HEK293T (cell line): ENCODE data around the gene RGCC.
A peak's percentile ranks its signal among the peaks of the same experiment; 100 is the strongest.

ENCODE experiments used
- ARNT ChIP-seq: fragments of 450-650 bp; IDR thresholded peaks from 2 replicates; pipeline ENCODE4 v1.6.1; 2017; ENCODE audit warnings: mild to moderate bottlenecking
- BHLHE40 ChIP-seq: fragments of 450-650 bp; IDR thresholded peaks from 2 replicates; pipeline ENCODE4 v1.6.1; 2016; ENCODE audit warnings: mild to moderate bottlenecking, moderate library complexity, borderline replicate concordance
- ELF4 ChIP-seq: fragments of 450-650 bp; IDR thresholded peaks from 2 replicates; pipeline ENCODE4 v1.6.1; 2017; ENCODE audit warnings: antibody characterized with exemption
- FOXA1 ChIP-seq: fragments of 450-650 bp; IDR thresholded peaks from 2 replicates; pipeline ENCODE4 v1.6.1; 2016; ENCODE audit warnings: mild to moderate bottlenecking
- FOXM1 ChIP-seq: fragments of 450-650 bp; IDR thresholded peaks from 2 replicates; pipeline ENCODE4 v1.6.1; 2017; ENCODE audit warnings: mild to moderate bottlenecking, borderline replicate concordance
- HDGF ChIP-seq: fragments of 450-650 bp; IDR thresholded peaks from 2 replicates; pipeline ENCODE4 v1.6.1; 2017; ENCODE audit warnings: antibody characterized with exemption, borderline replicate concordance
- L3MBTL2 ChIP-seq: fragments of 450-650 bp; conservative IDR thresholded peaks from 2 replicates; pipeline ENCODE4 v1.6.1; 2016; ENCODE audit warnings: mild to moderate bottlenecking
- LEF1 ChIP-seq: fragments of 450-650 bp; IDR thresholded peaks from 2 replicates; pipeline ENCODE4 v1.6.1; 2017; ENCODE audit warnings: mild to moderate bottlenecking, borderline replicate concordance
- NFRKB ChIP-seq: fragments of 450-650 bp; IDR thresholded peaks from 2 replicates; pipeline ENCODE4 v1.6.1; 2016; ENCODE audit warnings: mild to moderate bottlenecking, moderate library complexity
- SP1 ChIP-seq: fragments of 450-650 bp; IDR thresholded peaks from 2 replicates; pipeline ENCODE4 v1.6.1; 2017
- SUZ12 ChIP-seq: fragments of 450-650 bp; IDR thresholded peaks from 2 replicates; pipeline ENCODE4 v1.6.1; 2016; ENCODE audit warnings: mild to moderate bottlenecking
- TARDBP ChIP-seq: fragments of 450-650 bp; IDR thresholded peaks from 2 replicates; pipeline ENCODE4 v1.6.1; 2016
- ZNF384 ChIP-seq: fragments of 450-650 bp; IDR thresholded peaks from 2 replicates; pipeline ENCODE4 v1.6.1; 2016
- TF ChIP-seq, protein P1 (sequence below): fragments of 450-650 bp; IDR thresholded peaks from 2 replicates; pipeline ENCODE4 v1.6.1; 2016

DNA sequence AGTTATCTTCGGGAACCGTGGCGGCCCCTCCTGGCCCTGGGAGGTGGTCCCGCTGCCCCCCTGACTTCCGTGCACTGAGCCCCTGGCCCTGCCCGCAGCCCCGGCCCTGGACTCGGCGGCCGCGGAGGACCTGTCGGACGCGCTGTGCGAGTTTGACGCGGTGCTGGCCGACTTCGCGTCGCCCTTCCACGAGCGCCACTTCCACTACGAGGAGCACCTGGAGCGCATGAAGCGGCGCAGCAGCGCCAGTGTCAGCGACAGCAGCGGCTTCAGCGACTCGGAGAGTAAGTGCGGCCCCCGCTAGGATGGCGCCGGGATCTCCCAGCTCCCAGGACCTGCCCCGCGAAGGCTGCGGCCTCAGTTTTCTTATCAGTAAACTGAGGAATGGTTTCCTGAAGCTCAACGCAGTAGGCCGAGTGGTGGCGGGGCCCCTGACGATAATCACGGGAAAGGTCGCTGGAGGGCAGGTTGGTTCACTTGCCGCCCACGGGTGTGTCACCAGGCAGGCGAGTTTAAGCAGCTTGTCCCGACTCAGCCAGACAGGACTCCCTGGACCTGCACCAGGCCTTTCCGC, 924 bp downstream of the RGCC start:
- TF ChIP-seq TARDBP, result no peak
- TF ChIP-seq BHLHE40, result no peak
- TF ChIP-seq NFRKB, result no peak
- TF ChIP-seq SP1, result no peak
- TF ChIP-seq, protein P1, sequence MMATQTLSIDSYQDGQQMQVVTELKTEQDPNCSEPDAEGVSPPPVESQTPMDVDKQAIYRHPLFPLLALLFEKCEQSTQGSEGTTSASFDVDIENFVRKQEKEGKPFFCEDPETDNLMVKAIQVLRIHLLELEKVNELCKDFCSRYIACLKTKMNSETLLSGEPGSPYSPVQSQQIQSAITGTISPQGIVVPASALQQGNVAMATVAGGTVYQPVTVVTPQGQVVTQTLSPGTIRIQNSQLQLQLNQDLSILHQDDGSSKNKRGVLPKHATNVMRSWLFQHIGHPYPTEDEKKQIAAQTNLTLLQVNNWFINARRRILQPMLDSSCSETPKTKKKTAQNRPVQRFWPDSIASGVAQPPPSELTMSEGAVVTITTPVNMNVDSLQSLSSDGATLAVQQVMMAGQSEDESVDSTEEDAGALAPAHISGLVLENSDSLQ, result no peak
- no peak for TF ChIP-seq FOXA1
- no peak for TF ChIP-seq FOXM1
- no peak for TF ChIP-seq HDGF
- peak; percentile 75 for TF ChIP-seq L3MBTL2
- TF ChIP-seq LEF1, result no peak
- TF ChIP-seq ZNF384, result no peak
- no peak for TF ChIP-seq ARNT
- TF ChIP-seq SUZ12, result no peak
- no peak for TF ChIP-seq ELF4
